ENCODE data around the gene RGMA. TPM values are rescaled to one million over a fixed set of nuclear protein-coding genes. Genes with fewer than 3 reads are reported as not detected.

Gene RGMA
- total and polyA plus RNA-seq, 2 donors (not counting 1 experiment from before 2014, with no cell fraction given): 0.27 to 1.5 TPM

GRCh38 chr15:93082861-93083260 lies 6.2 kb downstream of the RGMA start:
- Histone ChIP-seq H3K4me3 (replicated peaks in 1 of 4; ENCODE audit: control extremely low read depth in 1 of 4, insufficient read depth in 1 of 4, low read depth in 3 of 4, low read length in 4 of 4) (no peak overlapping the region), H3K4me1 (ENCODE audit: control insufficient read depth, extremely low read depth, insufficient read depth, low read length) (no peaks in the 10 kb centered on the region), H3K9me3 (ENCODE audit: control insufficient read depth, insufficient read depth, low read depth, low read length) (no peaks in the 10 kb centered on the region), H3K9ac (ENCODE audit: insufficient read depth, low read length) (no peak overlapping the region), H4K20me1 (ENCODE audit: control insufficient read depth, extremely low read depth, insufficient read depth, low read length) (no peaks in the 10 kb centered on the region), H3K4me2 (ENCODE audit: extremely low read depth, insufficient read depth, low read length) (no peak overlapping the region), H2AFZ (ENCODE audit: low read length) (no peak overlapping the region), H3K79me2 (ENCODE audit: control insufficient read depth, insufficient read depth, low read length) (no peaks in the 10 kb centered on the region), H3K27me3 (ENCODE audit: control insufficient read depth, insufficient read depth, low read length) (peaks cover 22% of the 10 kb centered on the region), H3K27ac (ENCODE audit: insufficient read depth, low read length) (no peak overlapping the region), H3K36me3 (ENCODE audit: control insufficient read depth, insufficient read depth, low read length) (no peaks in the 10 kb centered on the region)
- DNase-seq (ENCODE audit: low read depth in 2 of 2): no peak
- TF ChIP-seq CTCF (conservative IDR thresholded peaks at IDR 0.05 in 1 of 2, IDR thresholded peaks at IDR 0.05 in 1 of 2; ENCODE audit: low read depth in 1 of 2, low read length in 2 of 2): no peak
- no peak for TF ChIP-seq EZH2 (IDR thresholded peaks at IDR 0.05; ENCODE audit: low read length, missing control alignments)

- no peak for DNase-seq (ENCODE audit: low read depth in 2 of 2)
- no peaks in the 10 kb centered on the region for H4K20me1 ChIP-seq (ENCODE audit: control insufficient read depth, extremely low read depth, insufficient read depth, low read length)
- H3K36me3 ChIP-seq (ENCODE audit: control insufficient read depth, insufficient read depth, low read length): no peaks in the 10 kb centered on the region
- H3K4me2 ChIP-seq (ENCODE audit: extremely low read depth, insufficient read depth, low read length): no peak overlapping the region
- no peak overlapping the region for H2AFZ ChIP-seq (ENCODE audit: low read length)
- peaks cover 8% of the 10 kb centered on the region for H3K27me3 ChIP-seq (ENCODE audit: control insufficient read depth, insufficient read depth, low read length)
- H3K9ac ChIP-seq (ENCODE audit: insufficient read depth, low read length): no peak overlapping the region
- H3K9me3 ChIP-seq (ENCODE audit: control insufficient read depth, insufficient read depth, low read depth, low read length): no peaks in the 10 kb centered on the region
- TF ChIP-seq EZH2 (IDR thresholded peaks at IDR 0.05; ENCODE audit: low read length, missing control alignments) (no peak), CTCF (conservative IDR thresholded peaks at IDR 0.05 in 1 of 2, IDR thresholded peaks at IDR 0.05 in 1 of 2; ENCODE audit: low read depth in 1 of 2, low read length in 2 of 2) (no peak)
- H3K4me3 ChIP-seq (replicated peaks in 1 of 4; ENCODE audit: control extremely low read depth in 1 of 4, insufficient read depth in 1 of 4, low read depth in 3 of 4, low read length in 4 of 4): no peak overlapping the region
- no peak overlapping the region for H3K27ac ChIP-seq (ENCODE audit: insufficient read depth, low read length)
- H3K4me1 ChIP-seq (ENCODE audit: control insufficient read depth, extremely low read depth, insufficient read depth, low read length): no peaks in the 10 kb centered on the region
- no peaks in the 10 kb centered on the region for H3K79me2 ChIP-seq (ENCODE audit: control insufficient read depth, insufficient read depth, low read length)
These were observed 7.6 kb downstream of the RGMA start for GRCh38 chr15:93081399-93081798.

GRCh38 chr15:93080451-93080850 lies 8.6 kb downstream of the RGMA start:
- DNase-seq (ENCODE audit: low read depth in 2 of 2): no peak
- no peaks in the 10 kb centered on the region for H3K36me3 ChIP-seq (ENCODE audit: control insufficient read depth, insufficient read depth, low read length)
- no peak overlapping the region for H3K27ac ChIP-seq (ENCODE audit: insufficient read depth, low read length)
- no peaks in the 10 kb centered on the region for H3K9me3 ChIP-seq (ENCODE audit: control insufficient read depth, insufficient read depth, low read depth, low read length)
- H3K4me2 ChIP-seq (ENCODE audit: extremely low read depth, insufficient read depth, low read length): no peak overlapping the region
- no peaks in the 10 kb centered on the region for H3K4me1 ChIP-seq (ENCODE audit: control insufficient read depth, extremely low read depth, insufficient read depth, low read length)
- H3K79me2 ChIP-seq (ENCODE audit: control insufficient read depth, insufficient read depth, low read length): no peaks in the 10 kb centered on the region
- TF ChIP-seq CTCF (conservative IDR thresholded peaks at IDR 0.05 in 1 of 2, IDR thresholded peaks at IDR 0.05 in 1 of 2; ENCODE audit: low read depth in 1 of 2, low read length in 2 of 2) (no peak), EZH2 (IDR thresholded peaks at IDR 0.05; ENCODE audit: low read length, missing control alignments) (no peak)
- no peak overlapping the region for H3K4me3 ChIP-seq (replicated peaks in 1 of 4; ENCODE audit: control extremely low read depth in 1 of 4, insufficient read depth in 1 of 4, low read depth in 3 of 4, low read length in 4 of 4)
- H4K20me1 ChIP-seq (ENCODE audit: control insufficient read depth, extremely low read depth, insufficient read depth, low read length): no peaks in the 10 kb centered on the region
- no peak overlapping the region for H3K9ac ChIP-seq (ENCODE audit: insufficient read depth, low read length)
- no peaks in the 10 kb centered on the region for H3K27me3 ChIP-seq (ENCODE audit: control insufficient read depth, insufficient read depth, low read length)
- H2AFZ ChIP-seq (ENCODE audit: low read length): no peak overlapping the region
